ENCODE results near the gene MYL10.

DNA sequence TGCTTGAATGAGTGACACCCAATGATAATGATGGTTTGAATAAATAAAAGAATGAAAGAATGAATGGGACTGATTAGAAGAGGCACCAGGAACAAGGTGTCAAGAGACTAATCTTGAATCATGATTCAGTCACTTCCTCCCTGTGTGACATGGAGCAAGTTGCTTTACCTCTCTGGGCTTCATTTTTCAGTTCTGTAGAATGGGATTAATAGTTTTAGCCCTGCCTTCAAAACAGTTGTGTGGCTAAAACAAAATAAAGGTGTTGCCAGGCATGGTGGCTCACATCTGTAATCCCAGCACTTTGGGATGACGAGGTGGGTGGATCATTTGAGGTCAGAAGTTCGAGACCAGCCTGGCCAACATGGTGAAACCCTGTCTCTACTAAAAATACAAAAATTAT lies 37.6 kb downstream of the MYL10 start:
- TF ChIP-seq POLR2AphosphoS5 (IDR thresholded peaks at IDR 0.05; ENCODE audit: low read depth) (no peak), CTCF (conservative IDR thresholded peaks at IDR 0.05; ENCODE audit: low read depth in 2 of 2) (no peak)

All from GM23338 (cell line).